Cardiac fibroblast (primary cell): ENCODE data around the gene BMPR2.

Experiments used
- DNase-seq, 2 donors: peaks; one replicate each; pipeline versions ENCODE4 v3.0.0 to v3.0.0-alpha.2; 2010; ENCODE audit warnings: low read depth in 2 of 2
- H3K4me3 ChIP-seq, 2 donors: replicated peaks in 1 of 2; 1 replicate in 1 of 2; 2 replicates in 1 of 2; pipeline ENCODE4 v1.5.1; 2011; ENCODE audit warnings: low read depth in 2 of 2, low read length in 2 of 2, mild to moderate bottlenecking in 2 of 2, moderate library complexity in 1 of 2
- TF ChIP-seq, protein P1 (sequence below): IDR thresholded peaks from one replicate; pipeline ENCODE4 v1.5.1; 2011; ENCODE audit warnings: low read depth, mild to moderate bottlenecking, low read length, inconsistent platforms

Gene BMPR2

DNA sequence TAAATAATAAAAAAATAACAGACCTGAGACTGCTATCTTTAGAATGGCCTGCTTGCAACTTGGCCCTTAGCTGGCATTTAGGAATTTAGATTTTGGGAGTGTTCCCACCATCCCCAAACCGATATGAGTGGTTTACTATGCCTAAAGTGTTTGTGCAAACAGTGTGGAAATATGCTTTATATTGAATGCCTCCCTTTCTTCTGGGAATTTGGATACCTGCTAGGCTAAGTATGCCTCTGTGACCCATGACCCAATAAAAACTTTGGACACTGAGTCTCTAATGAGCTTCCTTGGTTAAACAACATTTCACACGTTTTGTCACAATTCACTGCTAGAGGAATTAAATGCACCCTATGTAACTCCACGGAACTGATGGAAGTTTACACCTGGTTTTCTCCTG is 73.2 kb downstream of the BMPR2 start:
- H3K4me3 ChIP-seq: no peak overlapping the region
- TF ChIP-seq, protein P1, sequence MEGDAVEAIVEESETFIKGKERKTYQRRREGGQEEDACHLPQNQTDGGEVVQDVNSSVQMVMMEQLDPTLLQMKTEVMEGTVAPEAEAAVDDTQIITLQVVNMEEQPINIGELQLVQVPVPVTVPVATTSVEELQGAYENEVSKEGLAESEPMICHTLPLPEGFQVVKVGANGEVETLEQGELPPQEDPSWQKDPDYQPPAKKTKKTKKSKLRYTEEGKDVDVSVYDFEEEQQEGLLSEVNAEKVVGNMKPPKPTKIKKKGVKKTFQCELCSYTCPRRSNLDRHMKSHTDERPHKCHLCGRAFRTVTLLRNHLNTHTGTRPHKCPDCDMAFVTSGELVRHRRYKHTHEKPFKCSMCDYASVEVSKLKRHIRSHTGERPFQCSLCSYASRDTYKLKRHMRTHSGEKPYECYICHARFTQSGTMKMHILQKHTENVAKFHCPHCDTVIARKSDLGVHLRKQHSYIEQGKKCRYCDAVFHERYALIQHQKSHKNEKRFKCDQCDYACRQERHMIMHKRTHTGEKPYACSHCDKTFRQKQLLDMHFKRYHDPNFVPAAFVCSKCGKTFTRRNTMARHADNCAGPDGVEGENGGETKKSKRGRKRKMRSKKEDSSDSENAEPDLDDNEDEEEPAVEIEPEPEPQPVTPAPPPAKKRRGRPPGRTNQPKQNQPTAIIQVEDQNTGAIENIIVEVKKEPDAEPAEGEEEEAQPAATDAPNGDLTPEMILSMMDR: no peak
- no peak for DNase-seq

GRCh38 chr2:202450785-202451184 is 74.7 kb downstream of the BMPR2 start:
- peak in 1 of 2 donors; percentile 74 for DNase-seq
- TF ChIP-seq, protein P1: no peak
- H3K4me3 ChIP-seq: no peak overlapping the region

DNA sequence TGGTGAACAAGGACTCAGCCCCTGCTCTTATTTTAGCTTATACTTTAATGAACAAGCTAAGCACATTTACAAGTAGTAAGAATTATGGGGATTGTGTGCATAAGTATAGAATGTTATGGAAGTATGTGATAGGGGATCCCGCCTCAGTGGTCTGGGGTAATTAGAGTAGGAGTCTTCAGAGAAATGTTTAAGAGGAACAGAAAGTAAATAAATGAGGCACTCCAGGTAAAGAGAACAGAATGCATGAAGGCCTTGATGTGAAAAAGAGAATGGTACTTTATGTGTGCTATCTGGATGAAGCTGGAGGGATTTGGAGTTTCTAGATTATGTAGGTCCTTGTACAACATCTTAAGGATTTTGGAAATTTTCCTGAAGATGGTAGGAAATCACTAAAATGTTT is 76.6 kb downstream of the BMPR2 start:
- DNase-seq: no peak
- no peak overlapping the region for H3K4me3 ChIP-seq
- TF ChIP-seq, protein P1: no peak

GRCh38 chr2:202454536-202454935 is 78.4 kb downstream of the BMPR2 start:
- H3K4me3 ChIP-seq: no peak overlapping the region
- DNase-seq: no peak
- TF ChIP-seq, protein P1: no peak

GRCh38 chr2:202455114-202455513 is 79.0 kb downstream of the BMPR2 start:
- H3K4me3 ChIP-seq: no peak overlapping the region
- TF ChIP-seq, protein P1: no peak
- DNase-seq: no peak

- H3K4me3 ChIP-seq: no peak overlapping the region
- TF ChIP-seq, protein P1: no peak
- DNase-seq: no peak
These were observed 84.0 kb downstream of the BMPR2 start for GRCh38 chr2:202460119-202460518.

GRCh38 chr2:202479090-202479489 is 103.0 kb downstream of the BMPR2 start:
- TF ChIP-seq, protein P1: no peak
- no peak for DNase-seq
- no peak overlapping the region for H3K4me3 ChIP-seq
